Measurements from ENCODE around the gene PDK4.
"Not testable (repeated sequence)": the region's sequence is repeated elsewhere in the genome, so short reads cannot be mapped to it uniquely, and the experiment has no call there.

Gene PDK4

DNA sequence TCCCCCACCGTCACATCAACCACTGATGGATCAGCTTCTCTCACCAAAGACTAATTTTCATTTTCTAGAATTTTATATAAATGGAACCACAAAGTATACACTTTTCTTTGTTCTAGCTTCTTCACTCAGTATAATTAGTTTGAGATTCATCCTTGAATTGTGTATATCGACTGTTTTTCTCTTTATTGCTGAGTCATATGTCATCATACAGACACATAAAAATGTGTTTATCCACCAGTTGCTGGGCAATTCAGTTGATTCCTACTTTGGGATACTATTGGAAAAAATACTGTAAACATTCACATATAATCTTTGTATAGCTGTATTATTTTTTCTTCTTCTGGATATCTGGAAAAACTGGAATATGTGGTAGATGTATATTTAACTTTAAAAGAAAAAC, 26.6 kb downstream of the PDK4 start:
- no peak for DNase-seq (ENCODE audit: low spot score)

DNA sequence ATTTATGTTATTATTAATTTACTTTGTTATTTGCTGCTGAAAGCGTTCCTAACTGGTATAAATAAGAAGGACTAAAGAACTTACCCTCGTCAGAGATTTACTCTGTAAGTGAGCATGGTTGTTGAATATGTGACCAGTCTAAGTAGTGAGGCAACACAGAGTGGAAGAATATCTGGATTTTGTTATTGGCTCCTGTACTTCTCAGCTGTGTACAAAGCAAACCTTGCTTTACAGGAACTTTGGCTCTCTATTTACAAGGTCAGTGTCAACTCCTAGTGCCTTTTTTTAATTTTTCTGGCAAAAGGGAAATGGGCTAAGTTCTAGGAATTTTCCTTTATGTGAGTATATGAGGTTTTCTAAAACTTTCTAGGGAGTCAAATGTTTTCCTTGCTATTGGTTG, 35.6 kb downstream of the PDK4 start:
- DNase-seq (ENCODE audit: low spot score) = no peak

DNA sequence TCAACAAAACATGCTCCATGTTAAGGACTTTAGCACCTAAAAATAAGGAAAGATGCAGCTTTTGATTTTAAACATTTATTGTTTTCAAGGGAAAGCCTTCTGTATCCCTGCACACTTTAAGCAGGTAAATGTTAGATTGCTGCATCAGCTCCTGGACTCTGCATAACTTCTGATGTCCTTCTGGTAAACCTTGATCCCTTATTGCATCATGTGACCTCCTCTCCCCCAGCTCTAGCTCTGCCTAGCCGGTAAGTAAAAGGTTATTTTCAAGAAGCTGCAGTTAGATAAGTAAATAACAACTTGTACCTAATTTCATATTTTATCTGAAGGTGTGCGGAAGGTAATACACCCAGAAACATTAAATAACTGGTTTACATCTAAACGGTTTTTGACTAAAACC, 37.5 kb downstream of the PDK4 start:
- no peak for DNase-seq (ENCODE audit: low spot score)

DNA sequence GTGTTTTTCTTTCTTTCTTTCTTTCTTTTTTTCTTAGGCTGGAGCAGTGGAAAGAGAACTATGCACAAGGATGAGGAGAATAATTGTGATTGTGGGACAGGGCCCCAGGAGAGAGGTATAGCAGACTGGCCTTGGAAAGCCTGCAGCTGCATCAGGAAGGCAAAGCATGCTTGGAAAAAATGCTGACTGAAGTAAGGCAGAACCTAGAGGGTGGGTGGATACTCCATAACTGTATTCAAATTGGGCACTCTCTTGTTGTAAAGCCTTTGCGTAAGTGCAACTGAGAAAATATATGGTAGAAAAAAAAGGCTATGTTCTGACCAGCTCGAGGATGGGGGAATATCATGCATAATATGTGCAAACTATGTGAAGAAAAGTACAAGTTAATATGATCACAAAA, 39.5 kb downstream of the PDK4 start:
- DNase-seq (ENCODE audit: low spot score) = no peak

DNA sequence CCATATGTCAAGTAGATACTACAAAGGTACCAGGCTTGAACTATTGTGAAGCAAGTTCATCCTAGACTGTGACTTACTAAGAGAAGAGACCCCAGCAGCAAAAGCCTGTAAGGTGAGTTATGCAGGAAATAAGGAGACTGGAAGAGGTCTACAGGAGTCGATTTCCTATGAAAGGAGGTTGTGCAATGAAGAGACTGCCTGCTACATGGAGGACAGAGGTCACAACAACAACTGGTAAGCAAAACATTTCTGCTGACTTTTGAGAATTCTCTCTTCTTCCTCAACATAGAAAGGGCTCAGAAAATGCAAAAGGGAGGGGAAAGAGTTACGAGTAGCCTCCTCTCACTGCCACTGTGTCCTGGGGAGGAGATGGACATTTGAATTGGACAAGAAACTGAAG, 42.4 kb downstream of the PDK4 start:
- DNase-seq (ENCODE audit: low spot score) = peak; percentile 28

DNA sequence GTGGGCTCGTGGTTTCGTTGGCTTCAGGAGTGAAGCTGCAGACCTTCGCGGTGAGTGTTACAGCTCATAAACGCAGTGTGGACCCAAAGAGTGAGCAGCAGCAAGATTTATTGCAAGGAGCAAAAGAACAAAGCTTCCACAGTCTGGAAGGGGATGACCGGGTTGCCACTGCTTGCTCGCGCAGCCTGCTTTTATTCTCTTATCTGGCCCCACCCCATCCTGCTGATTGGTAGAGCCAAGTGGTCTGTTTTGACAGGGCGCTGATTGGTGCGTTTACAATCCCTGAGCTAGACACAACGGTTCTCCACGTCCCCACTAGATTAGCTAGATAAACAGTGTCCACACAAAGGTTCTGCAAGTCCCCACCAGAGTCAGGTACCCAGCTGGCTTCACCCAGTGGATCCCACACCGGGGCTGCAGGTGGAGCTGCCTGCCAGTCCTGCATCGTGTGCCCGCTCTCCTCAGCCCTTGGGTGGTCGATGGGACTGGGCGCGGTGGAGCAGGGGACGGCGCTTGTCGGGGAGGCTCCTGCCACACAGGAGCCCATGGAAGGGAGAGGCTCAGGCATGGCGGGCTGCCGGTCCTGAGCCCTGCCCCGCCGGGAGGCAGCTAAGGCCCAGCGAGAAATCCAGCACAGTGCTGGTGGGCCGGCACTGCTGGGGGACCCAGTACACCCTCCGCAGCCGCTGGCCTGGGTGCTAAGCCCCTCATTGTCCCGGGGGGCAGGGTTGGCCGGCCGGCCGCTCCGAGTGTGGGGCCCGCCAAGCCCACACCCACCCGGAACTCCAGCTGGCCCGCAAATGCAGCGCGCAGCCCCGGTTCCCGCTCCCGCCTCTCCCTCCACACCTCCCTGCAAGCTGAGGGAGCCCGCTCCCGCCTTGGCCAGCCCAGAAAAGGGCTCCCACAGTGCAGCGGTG, 44.0 kb downstream of the PDK4 start:
- DNase-seq (ENCODE audit: low spot score) = not testable (repeated sequence)

DNA sequence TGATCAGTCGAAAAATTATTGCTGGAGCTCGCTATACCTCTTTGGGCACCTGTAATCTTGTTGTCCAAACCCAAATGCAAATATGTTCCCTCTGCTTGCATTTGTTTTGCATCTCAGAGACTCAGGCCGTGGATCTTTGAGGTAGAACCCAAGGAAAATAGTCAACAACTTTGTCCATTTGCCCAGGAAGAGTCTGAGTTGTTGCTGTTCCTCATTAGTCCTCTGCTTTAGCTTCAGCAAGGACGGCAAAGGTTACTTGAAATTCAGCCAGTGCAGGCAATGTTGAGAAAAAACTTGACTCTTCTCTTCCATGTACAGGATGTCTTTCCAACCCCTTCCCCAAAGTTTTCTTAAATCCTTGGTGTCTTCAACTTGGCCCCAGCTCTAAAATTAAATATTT, 45.8 kb downstream of the PDK4 start:
- DNase-seq (ENCODE audit: low spot score) = no peak

DNA sequence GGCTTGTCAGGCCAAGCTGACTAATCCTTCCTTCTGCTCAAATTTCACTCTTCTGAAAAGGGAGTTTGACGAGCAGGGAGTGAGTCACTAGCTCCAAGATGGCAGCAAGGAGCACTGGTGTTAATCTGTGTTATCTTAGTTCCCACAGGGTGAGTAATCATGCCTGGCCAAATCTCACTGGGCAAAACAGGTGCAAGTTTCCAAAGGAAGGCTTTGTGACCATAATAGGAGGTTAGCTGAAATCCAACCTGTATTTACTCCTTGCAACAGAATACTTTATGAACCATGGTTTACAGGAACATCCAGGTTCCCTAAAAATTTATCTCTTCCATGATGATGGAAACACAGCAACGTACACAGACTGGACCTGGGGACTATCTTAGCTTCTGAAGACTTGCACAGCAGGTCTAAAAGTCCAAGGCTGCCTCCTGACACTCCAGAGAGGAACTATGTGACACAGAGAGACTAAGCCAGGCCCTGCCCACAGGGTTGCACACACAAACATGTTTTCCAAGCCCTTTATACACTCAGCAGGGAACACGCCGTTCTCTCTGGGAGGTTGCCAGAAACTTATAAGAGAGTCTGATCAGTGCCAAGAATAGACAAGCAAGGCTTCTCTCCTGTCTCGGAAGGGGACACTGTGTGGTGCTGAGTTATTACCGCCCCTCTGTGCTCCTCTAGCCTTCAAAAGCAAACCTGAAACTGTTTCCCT, 46.3 kb downstream of the PDK4 start:
- DNase-seq (ENCODE audit: low spot score) = peak; percentile 20

DNA sequence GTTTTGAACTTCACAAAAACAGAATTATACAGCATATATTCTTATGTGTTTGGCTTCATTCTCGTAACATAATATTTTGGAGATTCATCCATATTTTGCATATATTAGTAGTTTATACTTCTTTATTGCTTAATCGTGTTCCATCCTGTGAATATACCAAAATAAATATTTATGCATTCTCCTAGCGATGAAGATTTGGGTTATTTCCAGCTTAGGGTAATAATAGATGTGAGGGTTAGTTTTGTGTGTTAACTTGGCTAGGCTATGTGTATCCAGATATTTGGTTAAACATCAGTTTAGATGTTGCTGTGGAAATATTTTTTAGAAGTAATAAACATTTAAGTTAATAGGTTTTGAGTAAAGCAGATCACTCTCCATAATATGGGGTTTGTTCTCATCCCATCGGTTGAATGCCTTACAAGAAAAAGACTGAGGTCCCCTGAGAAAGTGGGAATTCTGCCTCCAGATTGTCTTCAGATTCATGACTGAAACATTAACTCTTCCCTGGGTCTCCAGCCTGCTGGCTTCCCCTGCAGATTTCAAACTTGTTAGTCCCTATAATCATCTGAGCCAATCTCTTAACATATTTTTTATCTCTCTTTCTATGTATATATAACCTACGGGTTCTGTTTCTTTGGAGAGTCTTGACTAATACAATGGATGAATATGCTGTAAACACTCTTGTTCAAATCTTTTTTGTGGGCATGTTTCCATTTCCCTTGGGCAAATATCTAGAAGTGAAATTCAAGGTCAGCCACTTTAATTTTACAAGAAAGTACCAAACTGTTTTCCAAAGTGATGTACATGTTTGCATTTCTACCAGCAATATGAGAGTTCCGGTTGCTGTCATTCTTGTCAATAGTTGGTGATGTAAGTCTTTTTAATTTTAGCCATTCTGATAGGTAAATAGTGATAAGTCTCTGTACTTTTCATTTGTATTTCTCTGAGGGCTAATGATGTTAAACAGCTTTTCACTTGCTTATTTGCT, 48.7 kb downstream of the PDK4 start:
- DNase-seq (ENCODE audit: low spot score) = peak; percentile 25

DNA sequence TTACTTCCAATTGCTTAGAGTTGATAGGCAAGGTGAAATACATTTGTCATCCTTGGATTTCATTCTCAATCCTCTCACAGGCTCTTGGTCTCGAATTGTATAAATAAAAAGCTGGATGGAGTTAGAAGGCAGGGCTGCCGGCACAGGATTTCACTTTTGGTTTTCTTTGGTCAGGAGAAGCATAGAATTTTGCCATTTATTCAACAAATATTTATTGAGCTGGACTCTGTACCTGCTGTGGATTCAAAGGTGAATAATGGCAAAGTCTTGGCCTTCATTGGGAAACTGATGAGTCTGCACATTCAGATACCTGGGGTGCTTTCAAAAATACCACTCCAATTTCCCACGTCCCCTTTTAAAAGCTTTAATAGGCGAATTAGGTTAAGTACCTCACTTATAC, 49.7 kb downstream of the PDK4 start:
- no peak for DNase-seq (ENCODE audit: low spot score)

DNA sequence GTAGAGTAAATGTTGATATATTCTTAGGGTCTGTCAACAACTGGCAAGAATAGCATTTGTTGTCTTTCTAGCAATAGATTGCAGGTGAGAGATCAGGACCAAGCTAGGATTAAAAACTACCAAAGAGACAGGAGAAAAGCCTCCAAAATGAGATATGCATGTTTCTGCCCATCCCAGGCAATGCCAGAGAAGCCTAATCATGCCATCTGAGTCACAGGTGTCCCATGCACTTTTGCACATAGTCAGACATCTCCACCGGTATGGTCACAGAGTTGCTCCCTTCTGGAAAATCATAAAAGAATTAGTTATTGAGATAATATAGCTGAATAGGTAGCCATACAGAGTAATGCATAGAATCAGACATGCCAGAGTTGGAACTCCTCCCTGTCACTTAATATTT, 50.6 kb downstream of the PDK4 start:
- no peak for DNase-seq (ENCODE audit: low spot score)

DNA sequence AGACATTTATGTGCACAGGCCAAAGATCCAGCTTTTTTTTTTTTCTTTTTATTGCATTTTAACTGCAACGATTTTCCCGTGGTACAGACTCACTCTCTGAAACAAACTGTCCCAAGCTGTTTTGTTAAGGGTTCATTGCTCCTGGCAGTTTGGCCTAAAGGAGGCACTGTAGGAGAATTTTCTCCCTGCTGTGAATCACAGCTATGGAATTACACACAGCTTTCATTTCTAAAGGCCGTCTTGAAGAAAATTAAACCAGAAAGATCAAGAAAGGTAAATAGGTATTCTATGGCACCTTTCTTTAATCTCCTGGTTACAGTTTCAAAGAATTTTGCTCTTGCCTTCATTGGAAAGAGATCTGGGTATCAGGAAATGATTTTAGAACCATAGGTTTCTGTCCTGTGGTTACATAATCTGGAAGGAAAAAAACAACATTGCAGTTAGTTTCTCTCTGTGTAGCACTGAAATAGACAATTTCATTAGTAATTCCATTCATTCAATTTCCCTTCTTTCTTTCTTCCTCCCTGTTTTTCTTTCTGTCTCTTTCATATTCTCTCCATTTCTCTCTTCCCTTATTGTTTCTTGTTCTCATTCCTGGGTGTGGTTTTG, 51.2 kb downstream of the PDK4 start:
- peak; percentile 41 for DNase-seq (ENCODE audit: low spot score)

DNA sequence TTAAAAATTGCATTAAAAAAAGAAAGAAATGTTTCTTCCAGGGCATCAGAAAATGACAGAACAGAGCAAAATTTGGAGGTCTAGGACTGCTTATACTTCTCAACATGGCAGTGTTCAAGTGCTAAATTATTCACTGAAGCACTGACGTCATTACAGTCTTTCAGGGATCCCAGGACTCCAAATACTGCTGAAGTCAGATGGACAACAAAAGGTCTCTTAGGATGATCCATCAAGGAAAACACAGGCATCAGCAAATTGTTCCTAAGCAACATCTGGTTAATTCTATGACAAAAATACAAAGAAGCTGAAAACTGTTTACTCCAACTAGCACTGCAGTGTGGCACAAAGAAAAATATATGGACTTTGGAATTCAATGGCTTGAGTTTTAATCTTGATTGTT, 52.1 kb downstream of the PDK4 start:
- no peak for DNase-seq (ENCODE audit: low spot score)

DNA sequence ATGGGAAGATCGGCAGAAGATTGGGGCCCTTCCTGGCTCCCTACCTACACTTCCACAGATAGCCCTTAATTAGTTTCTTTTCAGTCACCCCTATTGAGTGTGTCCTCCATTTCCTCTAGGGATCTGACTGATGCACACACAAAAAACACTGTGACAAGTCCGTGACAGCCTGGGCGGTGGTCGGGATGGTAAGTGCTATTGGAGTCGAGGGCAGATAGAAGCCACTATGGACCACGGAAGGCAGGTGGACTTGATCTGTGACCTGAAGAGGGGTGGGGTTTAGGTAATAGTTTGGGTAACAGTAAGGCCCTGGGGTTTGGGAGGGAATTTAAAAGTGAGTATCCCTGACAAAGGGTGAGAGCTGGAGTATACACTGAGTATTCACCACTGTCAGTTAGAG, 53.0 kb downstream of the PDK4 start:
- DNase-seq (ENCODE audit: low spot score) = no peak

DNA sequence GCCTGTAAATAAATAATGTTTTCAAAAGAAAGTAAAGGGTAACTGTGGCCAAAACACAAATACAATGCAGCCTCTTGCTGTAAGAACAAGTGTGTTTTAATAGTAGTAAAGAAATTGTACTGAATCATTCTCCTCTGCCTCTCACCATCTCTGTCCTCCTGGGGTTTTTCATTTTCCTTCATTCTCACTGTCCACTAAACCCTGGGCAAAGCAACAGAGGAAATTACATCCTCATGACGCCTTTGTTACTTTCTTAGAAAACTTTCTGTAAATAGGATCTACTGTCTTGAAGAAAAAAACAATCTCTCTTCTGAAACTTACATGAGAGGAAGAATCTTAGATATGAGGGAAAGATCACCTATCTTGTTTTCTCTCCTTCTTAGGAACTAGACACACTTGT, 56.0 kb downstream of the PDK4 start:
- DNase-seq (ENCODE audit: low spot score) = no peak

DNA sequence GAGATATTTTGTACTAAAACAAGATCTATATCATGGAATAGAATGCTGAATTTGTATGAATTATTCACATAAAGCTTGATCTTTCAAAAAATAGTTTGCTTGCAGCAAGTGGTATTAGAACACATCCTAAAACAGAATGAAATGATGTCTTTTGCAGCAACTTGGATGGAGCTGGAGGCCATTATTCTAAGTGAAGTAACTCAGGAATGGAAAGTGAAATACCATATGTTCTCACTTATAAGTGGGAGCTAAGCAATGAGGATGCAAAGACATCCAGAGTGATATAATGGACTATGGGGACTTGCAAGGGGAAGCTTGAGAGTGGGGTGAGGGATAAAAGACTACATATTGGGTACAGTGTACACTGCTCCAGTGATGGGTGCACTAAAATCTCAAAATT, 56.9 kb downstream of the PDK4 start:
- no peak for DNase-seq (ENCODE audit: low spot score)

DNA sequence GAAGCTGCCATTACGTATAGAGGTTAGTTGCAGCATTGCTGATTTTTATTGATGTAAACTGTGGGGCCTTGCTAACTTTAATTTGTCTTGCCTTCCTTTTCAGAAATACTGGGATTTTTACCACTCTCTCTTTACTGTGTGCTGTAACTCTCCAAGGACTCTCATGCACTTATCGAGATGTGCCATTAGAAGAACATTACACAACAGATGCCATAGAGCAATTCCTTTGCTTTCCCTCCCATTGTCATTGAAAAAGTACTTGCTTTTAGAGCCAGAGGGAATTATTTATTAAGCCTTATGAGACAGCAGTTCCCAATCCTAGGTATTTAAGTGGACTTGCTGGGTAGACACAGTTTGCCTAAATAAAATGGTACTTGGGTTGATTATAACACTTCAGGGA, 58.8 kb downstream of the PDK4 start:
- no peak for DNase-seq (ENCODE audit: low spot score)

DNA sequence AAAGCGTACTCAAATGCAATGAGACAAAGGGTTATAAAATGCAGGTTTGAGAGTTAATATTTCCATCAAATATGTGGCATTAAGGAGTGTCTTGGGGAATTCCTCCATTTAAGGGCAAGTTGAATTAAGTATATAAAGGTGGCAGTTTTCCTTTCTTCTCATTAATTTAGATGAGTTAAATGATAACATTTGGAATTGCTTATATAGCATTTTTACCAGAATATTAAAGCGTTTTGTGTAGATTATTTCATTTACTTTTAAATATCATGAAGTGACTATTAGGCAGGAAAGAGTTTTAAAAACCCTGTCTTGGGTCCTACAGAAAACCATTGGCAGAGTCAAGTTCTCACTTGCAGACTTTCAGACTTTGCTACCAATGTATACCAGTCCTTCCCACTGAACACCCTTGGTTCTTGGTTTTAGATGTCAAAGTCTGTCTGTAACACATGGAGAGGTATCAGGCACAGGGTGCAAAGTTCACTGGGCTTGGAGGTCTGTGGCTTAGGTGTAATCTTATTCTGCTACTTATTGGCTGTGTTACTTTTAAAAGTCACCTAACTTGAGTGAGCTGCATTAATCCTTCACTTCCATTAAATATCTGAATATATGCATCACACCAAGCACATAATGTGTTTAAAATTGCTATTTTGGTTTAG, 59.5 kb downstream of the PDK4 start:
- no peak for DNase-seq (ENCODE audit: low spot score)

DNA sequence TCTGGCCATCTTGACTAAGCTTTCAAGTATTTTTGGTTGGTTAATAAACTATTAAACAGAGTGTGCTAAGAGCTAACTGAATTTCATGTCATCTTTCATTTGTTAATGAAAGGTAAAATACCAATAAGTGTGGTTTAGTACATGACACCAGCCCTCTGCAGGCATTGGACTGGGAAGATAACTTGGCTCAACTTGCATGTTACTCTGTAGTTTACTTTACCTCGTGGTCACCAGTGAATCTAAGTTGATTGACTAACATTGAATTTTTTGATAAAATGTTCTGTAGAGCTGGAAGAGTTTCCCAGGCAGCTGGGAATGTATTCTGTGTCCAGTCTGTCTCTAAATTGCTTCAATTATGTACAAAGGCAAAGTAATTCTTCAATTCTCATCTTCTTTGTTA, 60.7 kb downstream of the PDK4 start:
- DNase-seq (ENCODE audit: low spot score) = no peak

DNA sequence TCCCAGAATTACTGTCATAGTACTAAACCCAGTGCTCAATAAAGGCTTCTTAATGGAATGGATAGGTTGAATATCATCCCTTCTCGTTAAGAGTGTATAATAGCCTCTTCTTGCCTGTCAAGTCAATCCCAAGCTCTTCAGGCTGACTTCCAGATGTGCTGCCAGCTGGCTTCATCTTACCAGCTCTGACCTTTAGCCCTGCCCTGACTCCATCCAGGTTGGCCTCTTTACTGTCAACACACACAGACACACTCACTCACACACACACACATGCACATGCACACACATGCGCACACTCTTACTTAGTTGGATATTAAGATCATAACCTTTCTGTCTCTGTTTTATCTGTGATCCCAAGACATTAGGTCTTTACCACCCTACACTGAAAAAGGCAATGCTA, 61.5 kb downstream of the PDK4 start:
- DNase-seq (ENCODE audit: low spot score) = no peak

Measured in HuH-7.5 (cell line).